GM04503 (cell line): ENCODE data around the gene ACSM3.
"Not testable (repeated sequence)": the region's sequence is repeated elsewhere in the genome, so short reads cannot be mapped to it uniquely, and the experiment has no call there.

Experiments used
- DNase-seq: peaks from one replicate; pipeline ENCODE4 v3.0.0-alpha.2; 2012; ENCODE audit warnings: low read depth

The ACSM3 gene, protein sequence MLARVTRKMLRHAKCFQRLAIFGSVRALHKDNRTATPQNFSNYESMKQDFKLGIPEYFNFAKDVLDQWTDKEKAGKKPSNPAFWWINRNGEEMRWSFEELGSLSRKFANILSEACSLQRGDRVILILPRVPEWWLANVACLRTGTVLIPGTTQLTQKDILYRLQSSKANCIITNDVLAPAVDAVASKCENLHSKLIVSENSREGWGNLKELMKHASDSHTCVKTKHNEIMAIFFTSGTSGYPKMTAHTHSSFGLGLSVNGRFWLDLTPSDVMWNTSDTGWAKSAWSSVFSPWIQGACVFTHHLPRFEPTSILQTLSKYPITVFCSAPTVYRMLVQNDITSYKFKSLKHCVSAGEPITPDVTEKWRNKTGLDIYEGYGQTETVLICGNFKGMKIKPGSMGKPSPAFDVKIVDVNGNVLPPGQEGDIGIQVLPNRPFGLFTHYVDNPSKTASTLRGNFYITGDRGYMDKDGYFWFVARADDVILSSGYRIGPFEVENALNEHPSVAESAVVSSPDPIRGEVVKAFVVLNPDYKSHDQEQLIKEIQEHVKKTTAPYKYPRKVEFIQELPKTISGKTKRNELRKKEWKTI

DNA sequence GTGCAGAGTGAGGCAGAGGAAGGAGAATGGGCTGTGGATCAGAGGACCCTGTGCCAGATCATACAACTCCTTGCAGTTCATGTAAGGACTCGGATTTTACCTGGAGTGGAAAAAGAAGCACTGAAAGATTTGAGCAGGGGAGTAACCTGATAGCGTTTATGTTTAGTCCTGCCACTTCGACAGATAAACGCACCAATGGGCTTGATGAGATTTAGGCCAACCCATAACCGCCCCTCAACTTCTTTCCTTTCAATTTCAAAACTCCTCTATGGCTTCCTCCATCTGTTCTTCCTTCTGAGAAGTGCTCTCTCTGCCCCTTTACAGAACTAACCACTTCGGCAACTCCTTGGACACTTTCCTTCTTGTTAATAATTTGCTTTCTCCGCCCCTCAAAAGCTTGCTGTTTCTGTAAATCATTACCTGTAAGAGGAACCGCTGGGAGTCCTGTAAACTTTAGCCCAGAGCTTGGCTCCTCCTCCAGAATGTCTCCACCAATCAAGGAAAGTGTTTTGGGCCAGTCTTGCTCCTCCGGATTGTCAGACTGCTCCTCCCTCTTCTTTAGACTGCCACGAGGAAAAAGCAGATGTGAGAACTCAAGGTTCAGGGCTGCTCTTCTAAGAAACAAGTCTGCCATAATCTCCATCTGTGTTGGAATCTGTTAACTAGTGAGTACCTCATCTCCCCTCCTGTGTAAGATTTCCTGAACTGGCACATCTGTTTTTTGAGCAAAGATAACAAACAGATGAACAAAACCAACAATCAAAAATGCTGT, at the start of gene ACSM3:
ACSM3 (plus strand) TSS at position 554 of the 772 bp plus-strand sequence. CDS start 6,021 bp downstream, outside the sequence.
- peak; percentile 42 for DNase-seq

DNA sequence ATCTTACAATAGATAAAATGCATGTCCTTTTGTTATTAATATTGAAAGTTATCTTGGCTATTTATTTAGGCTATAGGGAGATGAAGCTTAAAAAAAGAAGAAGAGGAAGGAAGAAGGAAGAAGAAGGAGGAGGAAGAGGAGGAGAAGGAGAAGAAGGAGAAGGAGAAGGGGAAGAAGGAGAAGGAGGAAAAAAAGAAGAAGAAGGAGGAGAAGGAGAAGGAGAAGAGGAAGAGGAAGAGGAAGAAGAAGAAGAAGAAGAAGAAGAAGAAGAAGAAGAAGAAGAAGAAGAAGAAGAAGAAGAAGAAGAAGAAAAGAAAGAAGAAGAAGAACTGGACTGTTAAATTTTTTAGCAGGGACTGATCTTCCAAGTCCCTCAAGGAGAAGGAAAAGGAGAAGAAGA, 46.1 kb upstream of the ACSM3 start:
- not testable (repeated sequence) for DNase-seq

DNA sequence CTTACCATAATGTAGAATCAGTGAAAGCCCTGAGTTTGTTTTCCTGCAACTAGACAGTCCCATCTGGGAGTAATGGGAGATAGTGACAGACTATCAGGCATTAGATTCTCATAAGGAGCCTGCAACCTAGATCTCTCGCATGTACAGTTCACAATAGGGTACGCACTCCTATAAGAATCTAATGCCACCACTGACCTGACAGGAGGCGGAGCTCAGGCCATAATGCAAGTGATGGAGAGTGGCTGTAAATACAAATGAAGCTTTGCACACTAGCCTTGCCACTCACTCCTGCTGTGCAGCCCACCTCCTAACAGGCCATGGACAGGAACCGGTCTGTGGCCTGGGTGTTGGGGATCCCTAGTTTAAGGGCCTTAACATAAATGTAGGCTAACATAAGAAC, 43.6 kb upstream of the ACSM3 start:
- no peak for DNase-seq

DNA sequence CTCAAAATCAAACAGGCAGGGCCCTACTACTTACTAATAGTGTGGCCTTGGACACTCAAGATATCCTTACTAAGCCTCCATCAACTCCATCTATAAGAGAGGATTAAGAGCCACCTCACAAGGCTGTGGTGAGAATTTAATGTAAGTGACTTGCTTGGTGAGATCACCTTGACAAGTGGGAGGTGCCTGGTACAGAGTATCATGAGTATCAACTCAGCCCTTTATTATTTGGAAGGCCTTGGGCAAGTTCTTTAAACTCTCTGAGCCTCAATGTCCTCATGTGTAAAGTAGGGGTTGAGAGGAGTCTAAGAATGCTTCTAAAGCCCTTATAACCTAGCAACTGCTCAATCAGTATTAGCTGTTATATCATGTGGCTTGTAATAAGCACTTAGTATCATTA, 37.2 kb upstream of the ACSM3 start:
- DNase-seq = no peak

DNA sequence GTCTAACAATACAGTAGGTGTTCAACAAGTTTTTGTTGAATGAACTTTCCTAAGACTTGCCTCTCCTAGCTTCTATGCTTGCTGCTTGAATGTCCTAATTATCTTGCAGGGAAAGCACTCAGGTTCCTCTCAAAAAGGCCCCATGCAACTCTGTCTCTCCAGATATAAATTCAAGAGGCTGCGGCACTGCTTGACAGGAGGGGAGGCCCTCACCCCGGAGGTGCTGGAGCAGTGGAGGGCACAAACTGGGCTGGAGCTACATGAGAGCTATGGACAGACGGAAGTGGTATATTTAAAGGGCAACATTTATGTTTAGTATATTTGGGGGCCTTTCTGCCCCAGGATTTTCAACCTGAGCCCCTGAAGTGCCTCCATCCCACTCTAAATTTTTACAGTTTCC, 36.6 kb upstream of the ACSM3 start:
- no peak for DNase-seq

DNA sequence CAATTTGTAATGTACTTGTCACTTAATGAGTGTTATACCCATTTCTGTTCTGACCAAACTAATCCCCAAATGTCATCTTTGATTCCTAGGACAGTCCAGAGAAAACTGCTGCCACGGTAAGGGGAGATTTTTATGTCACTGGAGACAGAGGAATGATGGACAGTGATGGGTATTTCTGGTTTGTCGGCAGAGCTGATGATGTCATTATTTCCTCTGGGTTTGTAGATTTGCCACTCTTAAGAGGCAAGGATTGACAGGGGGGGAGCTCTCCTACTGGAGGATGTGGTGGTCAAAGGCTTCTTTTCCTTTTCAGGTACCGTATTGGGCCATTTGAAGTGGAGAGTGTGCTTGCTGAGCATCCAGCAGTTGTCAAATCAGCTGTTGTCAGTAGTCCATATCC, 34.7 kb upstream of the ACSM3 start:
- no peak for DNase-seq

DNA sequence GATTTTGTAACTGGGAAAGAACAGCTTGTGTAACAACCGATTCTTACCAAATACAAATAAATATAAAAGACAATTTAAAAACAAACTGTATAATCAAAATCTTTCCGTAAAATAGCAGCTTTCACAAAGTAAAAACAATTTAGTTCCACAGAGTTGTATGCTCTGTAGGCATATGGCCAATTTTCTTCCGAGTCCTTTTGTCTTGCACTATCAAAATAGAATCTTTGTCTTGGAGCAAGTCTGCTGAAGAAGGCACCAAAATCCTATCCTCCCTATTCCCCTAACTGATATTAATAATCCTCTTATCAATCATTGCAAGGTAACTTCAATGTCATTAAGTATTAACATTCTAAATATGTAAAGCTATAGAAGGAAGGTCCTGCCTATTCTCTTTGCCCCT, 29.8 kb upstream of the ACSM3 start:
- no peak for DNase-seq

DNA sequence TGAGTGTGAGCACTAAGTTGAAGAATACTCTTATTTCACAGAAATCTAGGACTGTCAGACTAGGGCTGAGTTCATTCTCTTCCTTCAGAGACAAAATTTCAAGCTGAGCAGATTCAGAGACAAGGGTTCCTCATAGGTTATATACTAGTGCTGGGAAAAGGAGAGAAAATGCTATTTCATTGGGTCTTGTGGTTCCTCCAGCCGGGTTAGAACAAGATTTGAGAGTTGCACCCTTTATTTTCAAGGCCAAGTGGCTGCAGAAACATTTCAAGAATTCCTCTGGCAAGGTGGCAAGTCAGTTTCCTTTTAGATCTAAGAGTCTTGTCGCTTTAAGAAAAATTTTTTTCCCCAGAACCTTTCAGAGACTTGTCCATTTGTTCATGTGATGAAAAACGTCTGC, 29.0 kb upstream of the ACSM3 start:
- DNase-seq = no peak

DNA sequence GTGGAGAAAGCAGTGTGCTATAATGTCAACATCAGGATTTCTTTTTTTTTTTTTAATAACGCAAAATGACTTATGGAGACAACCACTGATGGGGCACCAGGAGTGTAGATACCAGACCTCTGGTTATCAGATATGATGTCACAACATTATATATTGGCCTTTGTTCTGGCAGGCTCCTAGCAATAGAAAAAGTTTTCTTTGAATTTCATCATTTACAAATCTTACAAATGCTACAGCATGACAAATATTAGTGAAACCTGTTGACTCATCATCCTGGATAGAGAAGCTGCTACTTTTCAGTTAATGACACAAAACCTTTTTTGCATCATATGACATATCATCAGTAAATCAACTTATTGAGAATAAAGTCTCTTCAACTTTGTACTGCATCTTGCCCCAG, 28.3 kb upstream of the ACSM3 start:
- no peak for DNase-seq

DNA sequence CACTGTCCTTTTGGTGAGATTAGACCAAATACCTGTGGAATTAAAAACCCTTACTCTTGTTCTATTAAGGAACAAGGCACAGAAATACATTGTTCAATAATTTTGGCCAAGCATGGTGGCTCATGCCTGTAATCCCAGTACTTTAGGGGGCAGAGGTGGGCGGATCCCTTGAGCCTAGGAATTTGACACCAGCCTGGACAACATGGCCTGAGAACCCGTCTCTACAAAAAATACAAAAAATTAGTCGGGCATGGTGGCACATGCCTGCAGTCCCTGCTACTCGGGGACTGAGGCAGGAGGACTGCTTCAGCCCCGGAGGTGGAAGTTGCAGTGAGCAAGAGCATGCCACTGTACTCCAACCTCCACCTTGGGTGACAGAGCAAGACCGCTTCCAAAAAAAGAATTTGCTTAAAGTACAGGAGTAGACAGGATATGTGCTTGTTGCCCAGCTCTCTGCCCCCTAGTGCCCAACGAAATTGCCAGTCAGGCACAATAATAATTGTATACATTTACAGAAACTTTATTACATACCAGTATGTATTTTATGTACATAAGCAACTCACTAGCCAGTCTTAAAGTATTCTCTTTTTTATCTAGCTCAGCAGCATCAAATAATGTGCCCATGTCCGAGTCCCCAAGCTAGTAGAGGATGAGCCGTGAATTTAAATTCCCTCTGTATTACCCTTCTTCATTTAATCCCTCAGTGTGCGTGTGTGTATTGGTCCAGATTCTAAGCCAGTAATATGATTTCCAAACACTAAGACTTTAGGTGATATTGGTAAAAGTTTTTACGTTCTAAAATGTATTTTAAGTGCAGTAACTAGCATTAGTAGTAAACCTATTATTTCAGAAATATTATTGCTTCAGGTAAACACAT, 23.6 kb upstream of the ACSM3 start:
- DNase-seq = no peak

DNA sequence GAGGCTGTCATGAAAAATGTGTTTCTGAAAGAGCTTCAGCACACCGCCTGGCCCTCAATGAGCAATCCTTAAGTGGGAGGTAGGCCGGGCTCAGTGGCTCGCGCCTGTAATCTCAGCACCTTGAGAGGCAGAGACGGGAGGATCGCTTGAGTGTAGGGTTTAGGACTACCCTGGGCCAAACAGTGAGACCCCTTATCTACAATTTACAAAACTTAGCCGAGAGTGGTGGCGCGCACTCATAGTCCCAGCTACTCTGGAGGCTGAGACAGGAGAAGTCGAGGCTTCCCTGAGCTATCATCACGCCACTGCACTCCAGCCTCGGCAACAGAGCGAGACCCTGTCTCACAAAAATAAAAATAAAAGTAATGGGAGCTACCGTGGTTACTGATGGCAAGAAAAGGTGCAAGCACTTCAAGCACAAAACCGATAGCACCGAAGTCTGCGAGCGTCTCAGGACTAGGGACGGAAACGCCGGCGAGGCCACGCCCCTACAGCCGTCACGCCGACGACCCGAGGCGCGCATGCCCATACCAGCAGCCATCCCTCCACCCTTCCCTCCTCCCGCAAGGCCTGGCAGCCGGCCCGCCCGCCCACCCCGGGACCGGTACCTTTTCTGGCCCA, 22.8 kb upstream of the ACSM3 start:
- peak; percentile 11 for DNase-seq

DNA sequence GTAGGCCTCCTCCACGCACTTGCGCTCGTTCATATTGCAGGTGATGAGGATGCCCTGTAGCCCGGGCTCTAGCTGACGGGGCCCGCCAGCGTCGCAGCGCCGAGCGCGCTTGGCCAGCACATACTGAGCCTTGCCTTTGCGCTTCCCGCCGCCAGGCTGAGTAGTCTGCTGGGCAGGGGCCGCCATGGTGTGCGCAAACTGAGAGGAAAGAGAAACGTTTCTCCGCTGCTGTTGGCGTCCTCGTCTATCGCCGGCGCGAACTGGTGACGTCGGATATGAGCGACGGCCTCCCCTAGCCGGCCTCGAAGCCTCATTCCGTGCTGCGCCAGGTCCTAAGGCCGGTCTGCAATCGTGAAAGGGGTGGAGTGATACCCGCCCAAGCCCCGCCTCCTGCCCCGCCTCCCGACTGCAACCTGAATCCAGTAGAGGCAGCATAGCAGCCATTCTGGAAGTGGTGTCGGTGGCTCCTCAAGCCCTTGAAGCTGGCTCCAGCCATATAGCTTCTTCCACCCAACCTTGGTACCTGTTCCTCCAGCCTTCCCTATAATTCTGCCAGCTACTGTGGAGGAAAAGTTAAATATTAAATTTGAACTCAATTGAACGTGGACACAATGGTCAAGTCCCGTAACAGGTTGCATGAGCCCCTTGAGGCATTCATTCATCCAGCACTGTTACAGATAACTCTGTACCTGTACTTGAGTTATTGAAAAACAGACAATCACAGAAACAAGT, 22.1 kb upstream of the ACSM3 start, which contains the start of gene THUMPD1:
THUMPD1 (minus strand) TSS at position 265 of the 732 bp plus-strand sequence; CDS start at position 186, 79 bp downstream.
- DNase-seq = peak; percentile 59

DNA sequence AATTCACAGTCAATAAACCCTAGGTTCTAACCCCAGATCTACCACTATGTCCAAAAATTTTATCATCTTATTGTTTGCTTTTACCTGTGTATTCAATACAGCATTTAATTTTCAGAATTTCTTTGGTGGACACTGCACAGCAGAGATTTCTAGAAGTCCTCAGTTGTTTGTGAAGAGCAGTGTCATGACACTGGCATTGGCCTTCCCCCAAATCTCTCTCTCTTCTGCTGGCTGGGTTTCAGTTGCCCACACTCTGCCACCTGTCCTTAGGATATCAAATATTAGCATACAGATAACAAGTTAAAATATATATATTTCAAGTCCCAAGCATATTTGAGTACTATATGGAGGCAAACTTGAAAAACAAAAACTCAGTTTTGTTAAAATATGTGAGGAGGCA, 20.2 kb upstream of the ACSM3 start:
- no peak for DNase-seq

DNA sequence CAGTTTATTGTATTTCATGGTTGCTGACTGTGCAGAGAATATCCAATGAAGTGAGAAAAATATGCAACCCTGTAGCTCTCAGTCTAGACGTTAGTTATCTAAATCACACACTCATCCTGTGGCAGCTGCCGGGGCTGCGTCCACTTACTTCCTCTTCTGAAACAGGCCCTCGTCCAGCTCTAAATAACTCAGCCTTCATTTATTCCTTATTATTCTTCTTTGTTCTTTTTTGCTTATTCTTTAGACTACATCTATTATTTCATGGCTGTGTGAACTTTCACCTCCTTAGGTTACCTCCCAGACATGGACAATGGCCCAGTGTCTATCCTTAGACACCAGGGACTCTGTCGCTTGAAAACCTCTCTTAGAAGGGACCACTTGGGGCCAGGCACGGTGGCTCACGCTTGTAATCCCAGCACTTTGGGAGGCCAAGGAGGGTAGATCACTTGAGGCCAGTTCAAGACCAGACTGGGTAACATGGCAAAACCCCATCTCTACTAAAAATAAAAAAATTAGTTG, 18.8 kb upstream of the ACSM3 start:
- DNase-seq = no peak

DNA sequence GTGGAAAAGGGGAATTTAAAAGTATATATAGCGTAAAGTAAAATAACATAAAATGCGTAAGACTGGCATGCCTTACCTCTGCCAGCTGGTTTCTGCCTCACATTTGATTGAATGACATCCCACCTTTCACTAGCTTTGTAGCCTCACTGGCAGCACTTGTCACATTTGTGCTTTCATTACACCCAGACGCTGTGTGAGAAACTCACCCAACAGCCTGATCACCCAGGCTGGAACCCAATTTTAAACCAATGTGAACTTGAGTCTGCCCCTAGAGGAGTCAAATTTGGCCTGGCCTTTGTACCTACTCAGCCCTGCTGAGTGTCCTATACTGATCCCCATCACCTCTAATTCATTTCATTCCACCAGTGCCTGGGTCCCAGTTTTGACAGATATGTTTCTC, 17.4 kb upstream of the ACSM3 start:
- DNase-seq = no peak

DNA sequence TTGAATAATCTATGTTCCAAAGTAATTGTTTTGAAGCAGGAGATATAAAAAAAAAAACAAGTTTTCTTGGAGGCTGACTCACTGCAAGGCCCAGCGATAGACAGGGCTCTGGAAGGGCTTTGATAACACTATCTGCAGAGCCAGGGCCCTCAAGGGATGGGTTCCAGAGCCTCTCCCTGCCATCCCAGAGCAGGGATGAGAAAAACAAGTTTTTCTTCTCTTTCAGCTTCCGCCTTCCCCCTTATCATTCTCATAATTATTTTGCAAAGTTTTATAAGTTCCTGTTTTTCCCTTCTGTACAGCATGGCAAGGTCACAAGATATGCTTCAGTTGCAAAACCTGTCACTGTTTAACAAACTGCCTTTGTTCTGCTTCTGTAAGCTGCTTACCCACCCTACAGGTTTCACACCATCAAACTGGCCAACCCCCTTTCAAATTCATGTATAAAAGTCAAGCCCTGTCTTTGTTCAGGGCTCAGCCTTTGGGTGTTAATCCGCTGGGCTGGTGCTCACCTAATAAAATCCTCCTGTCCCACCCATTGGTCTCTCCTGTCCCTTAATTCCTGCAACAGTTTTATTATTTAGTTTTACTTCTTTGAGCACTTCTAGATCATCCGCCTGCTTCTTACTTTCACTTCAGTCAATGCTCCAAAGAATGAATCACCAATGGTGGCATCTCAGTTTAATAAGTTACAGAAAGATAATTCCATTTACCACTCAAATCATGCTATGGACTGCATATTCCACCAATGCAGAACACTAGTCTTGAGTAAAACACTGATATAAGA, 16.6 kb upstream of the ACSM3 start:
- DNase-seq = no peak

DNA sequence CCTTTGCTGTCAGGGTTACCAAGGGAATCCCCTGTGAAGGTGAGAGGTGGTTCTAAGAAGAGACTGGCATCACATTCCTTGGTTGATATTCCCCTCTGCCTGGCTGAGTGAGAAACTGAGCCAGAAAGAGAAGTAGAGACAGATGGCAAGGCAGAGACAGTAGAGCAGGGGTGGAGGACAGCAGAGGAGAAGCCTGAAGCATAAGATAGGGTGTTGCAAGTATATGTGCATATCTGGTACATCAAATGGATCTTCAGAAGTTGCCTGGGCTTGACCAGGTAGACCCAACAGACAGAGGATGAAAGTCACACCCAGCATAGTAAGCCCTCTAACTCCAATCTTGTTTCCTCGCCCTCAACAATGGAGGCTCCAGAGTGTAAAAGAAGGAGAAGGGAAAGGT, 14.3 kb upstream of the ACSM3 start:
- DNase-seq = no peak

DNA sequence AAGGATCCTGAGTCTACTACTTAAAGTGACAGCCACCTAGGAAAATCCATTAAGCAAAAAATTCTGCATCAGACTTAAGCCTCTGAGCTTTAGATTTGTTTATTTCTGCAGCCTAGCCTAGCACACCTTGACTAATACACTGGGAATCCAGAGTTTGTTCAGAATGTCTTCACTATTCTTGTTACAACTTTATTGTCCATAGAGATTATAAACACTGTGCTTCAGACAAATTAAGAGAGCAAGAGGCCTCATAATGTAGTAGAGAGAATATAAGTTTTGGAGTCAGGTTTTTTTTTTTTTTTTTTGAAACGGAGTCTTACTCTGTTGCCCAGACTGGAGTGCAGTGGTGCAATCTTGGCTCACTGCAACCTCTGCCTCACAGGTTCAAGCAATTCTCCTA, 13.3 kb upstream of the ACSM3 start:
- DNase-seq = no peak

DNA sequence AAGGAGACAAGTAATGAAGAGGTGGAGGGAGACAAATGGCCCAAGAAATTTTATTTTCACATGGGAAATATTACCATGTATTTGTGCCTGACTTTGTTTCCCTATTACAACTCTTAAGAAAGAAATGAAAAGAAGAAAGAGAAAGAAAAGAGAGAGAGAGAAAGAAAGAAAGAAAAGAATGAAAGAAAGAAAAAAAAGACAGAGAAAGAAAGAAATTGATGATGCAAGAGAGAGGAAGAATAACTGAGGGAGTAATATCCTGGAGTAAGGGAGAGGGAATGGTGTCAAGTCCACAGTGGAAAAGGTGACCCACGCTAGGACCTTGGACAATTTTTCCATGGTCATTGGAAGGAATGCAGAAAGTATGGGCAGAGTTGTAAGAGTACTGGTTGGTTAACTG, 10.1 kb upstream of the ACSM3 start:
- DNase-seq = no peak

DNA sequence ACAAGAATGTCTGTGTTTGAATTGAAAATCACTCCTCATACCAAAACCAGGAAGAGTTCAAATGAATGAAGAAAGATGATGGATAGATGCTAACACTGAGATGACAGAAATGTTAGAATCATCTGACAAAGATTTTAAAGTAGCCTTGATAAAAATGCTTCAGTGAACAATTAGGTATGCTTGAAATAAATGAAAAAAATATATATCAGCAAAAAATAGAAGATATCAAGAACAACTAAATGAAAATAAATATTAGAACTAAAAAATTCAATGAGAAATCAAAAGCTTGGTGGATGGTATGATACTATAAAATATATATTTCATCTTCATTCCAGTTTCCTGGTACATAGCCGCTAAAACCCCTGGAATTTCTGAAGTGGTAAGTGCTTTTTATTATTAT, 8.6 kb upstream of the ACSM3 start:
- DNase-seq = no peak
